Astrocyte (in vitro differentiated cells and primary cell): ENCODE results near the gene IDH3B. TPM values are rescaled to one million over a fixed set of nuclear protein-coding genes. Genes with fewer than 3 reads are reported as not detected.

Experiments
- DNase-seq: peaks from one replicate; pipeline ENCODE4 v3.0.0-alpha.2; 2010; ENCODE audit warnings: low read depth
- FAIRE-seq: peaks from 2 replicates; lab custom pipeline; 2011; peaks lifted over from hg19 to GRCh38; lab: Jason Lieb, UNC
- H2AFZ ChIP-seq: 2 replicates; pipeline ENCODE4 v1.6.0; 2012; ENCODE audit warnings: low read depth, low read length, inconsistent platforms
- H3K27ac ChIP-seq: 2 replicates; pipeline ENCODE4 v1.5.1; 2011; ENCODE audit warnings: low read depth, low read length, inconsistent platforms
- H3K27me3 ChIP-seq: 2 replicates; pipeline ENCODE4 v1.6.0; 2011; ENCODE audit warnings: low read length, inconsistent platforms; ENCODE audit not compliant: insufficient read depth
- H3K36me3 ChIP-seq: 2 replicates; pipeline ENCODE4 v1.5.1; 2011; ENCODE audit warnings: low read length, inconsistent platforms; ENCODE audit not compliant: insufficient read depth
- H3K4me1 ChIP-seq: 2 replicates; pipeline ENCODE4 v1.5.1; 2011; ENCODE audit warnings: low read length, inconsistent platforms; ENCODE audit not compliant: insufficient read depth
- H3K4me2 ChIP-seq: 2 replicates; pipeline ENCODE4 v1.6.0; 2012; ENCODE audit warnings: low read length, inconsistent platforms
- H3K4me3 ChIP-seq: 2 replicates; pipeline ENCODE4 v1.5.1; 2011; ENCODE audit warnings: low read depth, mild to moderate bottlenecking, low read length, inconsistent platforms; ENCODE audit not compliant: insufficient read depth
- H3K79me2 ChIP-seq: 2 replicates; pipeline ENCODE4 v1.6.0; 2012; ENCODE audit warnings: mild to moderate bottlenecking, low read length, inconsistent platforms; ENCODE audit not compliant: insufficient read depth
- H3K9ac ChIP-seq: 2 replicates; pipeline ENCODE4 v1.6.0; 2012; ENCODE audit warnings: mild to moderate bottlenecking, low read length, inconsistent platforms
- H3K9me3 ChIP-seq: 2 replicates; pipeline ENCODE4 v1.5.1; 2012; ENCODE audit warnings: low read depth, mild to moderate bottlenecking, low read length, inconsistent platforms; ENCODE audit not compliant: insufficient read depth
- H4K20me1 ChIP-seq: 2 replicates; pipeline ENCODE4 v1.6.0; 2012; ENCODE audit warnings: low read length, inconsistent platforms; ENCODE audit not compliant: insufficient read depth
- H3K27ac Mint-ChIP-seq: one replicate; pipeline ENCODE4 v1.8.0; 2021; ENCODE audit warnings: mild to moderate bottlenecking, mixed read lengths; ENCODE audit not compliant: unreplicated experiment
- H3K27me3 Mint-ChIP-seq: one replicate; pipeline ENCODE4 v1.8.0; 2021; ENCODE audit warnings: low read depth, mixed read lengths; ENCODE audit not compliant: unreplicated experiment
- H3K36me3 Mint-ChIP-seq: one replicate; pipeline ENCODE4 v1.8.0; 2021; ENCODE audit warnings: low read depth, mixed read lengths; ENCODE audit not compliant: unreplicated experiment
- H3K4me1 Mint-ChIP-seq: one replicate; pipeline ENCODE4 v1.8.0; 2021; ENCODE audit warnings: low read depth, mixed read lengths; ENCODE audit not compliant: unreplicated experiment
- H3K4me3 Mint-ChIP-seq: one replicate; pipeline ENCODE4 v1.8.0; 2021; ENCODE audit warnings: mild to moderate bottlenecking, moderate library complexity, mixed read lengths; ENCODE audit not compliant: unreplicated experiment
- H3K9me3 Mint-ChIP-seq: one replicate; pipeline ENCODE4 v1.8.0; 2021; ENCODE audit warnings: mild to moderate bottlenecking, mixed read lengths; ENCODE audit not compliant: unreplicated experiment
- EZH2 ChIP-seq: IDR thresholded peaks from 2 replicates; pipeline ENCODE4 v1.6.1; 2012; ENCODE audit warnings: mild to moderate bottlenecking, low read length, inconsistent platforms; ENCODE audit not compliant: insufficient read depth
- total RNA-seq: library from RNA; stranded (reverse); gene quantifications from 2 replicates; pipeline ENCODE4 v1.2.1, GENCODE V29; 2021
- TF ChIP-seq, protein P1 (sequence below): IDR thresholded peaks from 2 replicates; pipeline ENCODE4 v1.5.1; 2011; ENCODE audit warnings: low read depth, mild to moderate bottlenecking, inconsistent platforms, low read length, moderate library complexity; ENCODE audit not compliant: insufficient read depth

Gene IDH3B
- total RNA-seq, 1 donor from 2014 or later, result 74.8 TPM

DNA sequence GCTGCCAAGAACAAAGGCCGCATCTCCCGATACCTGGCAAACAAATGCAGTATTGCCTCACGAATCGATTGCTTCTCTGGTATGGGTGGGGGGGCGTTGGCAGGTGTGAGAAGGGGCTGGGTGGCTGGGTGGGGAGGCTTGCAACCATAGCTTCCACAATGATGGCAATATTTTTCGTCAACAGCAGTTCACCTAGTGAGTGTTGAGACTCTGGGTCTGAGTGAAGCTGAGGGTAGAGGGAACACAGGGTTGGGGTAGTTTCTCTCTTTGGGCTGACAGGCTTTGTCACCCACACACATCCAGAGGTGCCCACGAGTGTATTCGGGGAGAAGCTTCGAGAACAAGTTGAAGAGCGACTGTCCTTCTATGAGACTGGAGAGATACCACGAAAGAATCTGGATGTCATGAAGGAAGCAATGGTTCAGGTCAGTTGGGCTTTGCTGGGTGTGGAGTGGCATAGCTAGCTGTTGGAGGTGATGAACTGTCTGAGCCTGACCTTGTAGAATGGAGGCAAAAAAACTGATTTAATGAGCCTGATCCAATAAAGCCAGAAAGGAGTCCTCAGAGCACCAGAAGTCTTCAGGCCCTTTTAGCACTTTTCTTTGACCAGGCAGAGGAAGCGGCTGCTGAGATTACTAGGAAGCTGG is 7.4 kb downstream of the IDH3B start:
- Mint-ChIP-seq H3K9me3 (no peaks in the 10 kb centered on the region), H3K36me3 (peaks cover 45% of the 10 kb centered on the region), H3K27me3 (no peaks in the 10 kb centered on the region), H3K4me3 (no peak overlapping the region), H3K4me1 (peaks cover 22% of the 10 kb centered on the region), H3K27ac (no peak overlapping the region)
- FAIRE-seq (no peak), DNase-seq (no peak)
- Histone ChIP-seq H3K79me2 (peaks cover 55% of the 10 kb centered on the region), H3K9ac (no peak overlapping the region), H3K4me1 (peaks cover 16% of the 10 kb centered on the region), H3K4me2 (no peak overlapping the region), H3K27ac (no peak overlapping the region), H3K9me3 (no peaks in the 10 kb centered on the region), H4K20me1 (peaks cover 69% of the 10 kb centered on the region), H3K27me3 (no peaks in the 10 kb centered on the region), H3K36me3 (peaks cover 58% of the 10 kb centered on the region), H2AFZ (no peak overlapping the region), H3K4me3 (no peak overlapping the region)
- TF ChIP-seq, protein P1, sequence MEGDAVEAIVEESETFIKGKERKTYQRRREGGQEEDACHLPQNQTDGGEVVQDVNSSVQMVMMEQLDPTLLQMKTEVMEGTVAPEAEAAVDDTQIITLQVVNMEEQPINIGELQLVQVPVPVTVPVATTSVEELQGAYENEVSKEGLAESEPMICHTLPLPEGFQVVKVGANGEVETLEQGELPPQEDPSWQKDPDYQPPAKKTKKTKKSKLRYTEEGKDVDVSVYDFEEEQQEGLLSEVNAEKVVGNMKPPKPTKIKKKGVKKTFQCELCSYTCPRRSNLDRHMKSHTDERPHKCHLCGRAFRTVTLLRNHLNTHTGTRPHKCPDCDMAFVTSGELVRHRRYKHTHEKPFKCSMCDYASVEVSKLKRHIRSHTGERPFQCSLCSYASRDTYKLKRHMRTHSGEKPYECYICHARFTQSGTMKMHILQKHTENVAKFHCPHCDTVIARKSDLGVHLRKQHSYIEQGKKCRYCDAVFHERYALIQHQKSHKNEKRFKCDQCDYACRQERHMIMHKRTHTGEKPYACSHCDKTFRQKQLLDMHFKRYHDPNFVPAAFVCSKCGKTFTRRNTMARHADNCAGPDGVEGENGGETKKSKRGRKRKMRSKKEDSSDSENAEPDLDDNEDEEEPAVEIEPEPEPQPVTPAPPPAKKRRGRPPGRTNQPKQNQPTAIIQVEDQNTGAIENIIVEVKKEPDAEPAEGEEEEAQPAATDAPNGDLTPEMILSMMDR, result no peak
- TF ChIP-seq EZH2, result no peak

DNA sequence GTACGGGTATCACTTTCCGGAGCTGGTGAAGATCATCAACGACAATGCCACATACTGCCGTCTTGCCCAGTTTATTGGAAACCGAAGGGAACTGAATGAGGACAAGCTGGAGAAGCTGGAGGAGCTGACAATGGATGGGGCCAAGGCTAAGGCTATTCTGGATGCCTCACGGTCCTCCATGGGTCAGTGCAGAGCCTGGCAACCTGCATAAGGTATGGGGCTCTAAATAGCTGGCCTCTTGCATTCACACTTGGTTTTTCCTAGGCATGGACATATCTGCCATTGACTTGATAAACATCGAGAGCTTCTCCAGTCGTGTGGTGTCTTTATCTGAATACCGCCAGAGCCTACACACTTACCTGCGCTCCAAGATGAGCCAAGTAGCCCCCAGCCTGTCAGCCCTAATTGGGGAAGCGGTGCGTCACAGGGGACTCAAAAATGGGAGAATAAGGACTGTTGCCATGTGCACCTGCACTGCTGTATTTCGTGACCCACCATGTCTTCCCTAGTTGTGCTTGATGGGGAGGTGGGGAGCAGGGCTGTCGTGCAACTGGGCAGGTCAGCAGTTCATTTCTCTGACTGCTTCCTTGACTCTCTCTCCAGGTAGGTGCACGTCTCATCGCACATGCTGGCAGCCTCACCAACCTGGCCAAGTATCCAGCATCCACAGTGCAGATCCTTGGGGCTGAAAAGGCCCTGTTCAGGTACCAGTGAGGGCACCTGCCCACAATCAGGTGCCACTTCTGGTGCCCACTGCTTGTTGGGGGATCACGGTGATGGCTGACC is 8.5 kb downstream of the IDH3B start:
- no peaks in the 10 kb centered on the region for H3K27me3 ChIP-seq
- Mint-ChIP-seq H3K4me3 (peak overlapping the region; percentile 92), H3K4me1 (peaks cover 22% of the 10 kb centered on the region), H3K9me3 (no peaks in the 10 kb centered on the region), H3K36me3 (peaks cover 44% of the 10 kb centered on the region), H3K27me3 (no peaks in the 10 kb centered on the region), H3K27ac (no peak overlapping the region)
- no peak overlapping the region for H2AFZ ChIP-seq
- peaks cover 65% of the 10 kb centered on the region for H3K79me2 ChIP-seq
- no peak for TF ChIP-seq EZH2
- TF ChIP-seq, protein P1, result no peak
- H3K9me3 ChIP-seq, result no peaks in the 10 kb centered on the region
- H3K4me1 ChIP-seq, result peaks cover 18% of the 10 kb centered on the region
- H3K36me3 ChIP-seq, result peaks cover 54% of the 10 kb centered on the region
- FAIRE-seq, result no peak
- peak overlapping the region; percentile 97 for H3K9ac ChIP-seq
- H3K4me3 ChIP-seq, result no peak overlapping the region
- no peak overlapping the region for H3K27ac ChIP-seq
- H4K20me1 ChIP-seq, result peaks cover 69% of the 10 kb centered on the region
- H3K4me2 ChIP-seq, result peak overlapping the region; percentile 97
- DNase-seq, result no peak
